GM19043 (cell line): ENCODE measurements around the gene GPR4.
"Not testable (repeated sequence)": the region's sequence is repeated elsewhere in the genome, so short reads cannot be mapped to it uniquely, and the experiment has no call there.

Experiments used
- ATAC-seq: cut with Tn5 transposase; IDR thresholded peaks from one replicate; pipeline ENCODE4 v1.9.1; 2021; ENCODE audit warnings: low read depth; ENCODE audit not compliant: unreplicated experiment

Gene GPR4

DNA sequence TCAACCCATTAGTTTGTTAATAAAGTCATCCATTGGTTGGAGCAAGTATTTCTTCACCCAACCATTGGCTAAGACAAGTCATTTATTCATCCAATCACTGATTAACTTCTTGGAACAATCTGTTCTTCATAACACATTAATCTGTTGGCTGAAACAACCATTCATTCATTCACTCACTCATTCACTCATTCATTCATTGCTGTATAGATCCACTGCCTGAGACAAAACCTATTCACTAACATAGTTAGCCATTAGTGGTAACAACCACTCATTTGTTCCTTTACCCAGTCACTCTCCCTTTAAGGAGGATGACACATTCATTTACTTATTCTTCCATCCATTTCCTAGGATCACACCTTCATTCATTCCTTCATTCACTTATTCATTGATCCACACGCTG lies 22.0 kb upstream of the GPR4 start:
- ATAC-seq: no peak

DNA sequence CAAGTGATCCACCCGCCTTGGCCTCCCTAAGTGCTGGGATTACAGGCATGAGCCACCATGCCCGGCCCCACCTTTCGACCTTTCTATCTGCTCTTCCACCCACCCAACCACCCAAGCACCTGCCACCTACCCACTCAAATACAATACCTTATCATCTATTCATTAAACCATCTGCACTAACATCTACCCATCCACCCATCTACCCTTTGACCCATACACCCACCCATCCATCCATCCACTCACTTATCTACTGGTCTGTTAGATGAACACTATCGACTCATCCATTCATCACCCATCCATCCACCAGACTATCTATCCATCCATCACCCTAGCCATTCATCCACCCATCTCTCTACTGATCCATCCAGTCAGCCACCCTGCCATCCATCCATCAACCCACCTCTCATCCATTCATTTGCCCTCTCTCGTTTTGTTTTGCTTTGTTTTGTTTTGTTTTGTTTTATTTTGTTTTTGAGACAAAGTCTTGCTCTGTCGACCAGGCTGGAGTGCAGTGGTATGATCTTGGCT lies 20.0 kb upstream of the GPR4 start:
- ATAC-seq: no peak

DNA sequence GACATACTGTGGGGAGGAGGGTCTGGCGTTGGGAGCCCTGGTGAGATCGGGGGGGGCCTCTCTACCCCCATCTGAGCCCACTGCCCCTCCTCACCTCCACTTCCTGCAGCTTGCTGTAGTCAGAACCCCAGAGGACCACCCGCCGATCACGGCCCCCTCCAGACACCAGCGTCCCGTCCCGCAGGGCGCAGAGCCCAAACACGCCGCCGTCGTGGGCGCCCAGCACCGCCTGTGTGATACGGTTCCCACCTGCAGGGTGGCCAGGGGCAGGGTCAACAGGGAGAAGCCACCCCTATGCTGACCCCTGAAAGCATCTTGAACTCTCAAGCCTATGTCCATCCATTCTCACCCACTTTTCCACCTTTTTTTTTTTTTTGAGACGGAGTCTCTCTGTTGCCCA lies 19.4 kb upstream of the GPR4 start:
- ATAC-seq: no peak

DNA sequence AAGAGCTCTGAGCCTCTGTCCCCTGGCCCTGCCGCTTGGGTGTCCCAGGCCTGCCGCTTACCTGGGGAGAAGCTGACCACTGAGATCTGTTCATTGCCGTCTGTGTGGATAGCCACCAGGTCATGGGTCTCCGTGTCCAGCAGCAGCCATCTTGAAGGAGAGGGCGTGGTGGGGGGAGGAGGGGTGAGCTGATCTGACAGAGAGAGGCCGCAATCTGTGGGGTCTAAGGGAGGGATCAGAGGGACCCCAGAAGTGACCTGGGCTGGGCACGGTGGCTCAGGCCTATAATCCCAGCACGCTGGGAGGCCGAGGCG lies 14.6 kb upstream of the GPR4 start:
- ATAC-seq: no peak

DNA sequence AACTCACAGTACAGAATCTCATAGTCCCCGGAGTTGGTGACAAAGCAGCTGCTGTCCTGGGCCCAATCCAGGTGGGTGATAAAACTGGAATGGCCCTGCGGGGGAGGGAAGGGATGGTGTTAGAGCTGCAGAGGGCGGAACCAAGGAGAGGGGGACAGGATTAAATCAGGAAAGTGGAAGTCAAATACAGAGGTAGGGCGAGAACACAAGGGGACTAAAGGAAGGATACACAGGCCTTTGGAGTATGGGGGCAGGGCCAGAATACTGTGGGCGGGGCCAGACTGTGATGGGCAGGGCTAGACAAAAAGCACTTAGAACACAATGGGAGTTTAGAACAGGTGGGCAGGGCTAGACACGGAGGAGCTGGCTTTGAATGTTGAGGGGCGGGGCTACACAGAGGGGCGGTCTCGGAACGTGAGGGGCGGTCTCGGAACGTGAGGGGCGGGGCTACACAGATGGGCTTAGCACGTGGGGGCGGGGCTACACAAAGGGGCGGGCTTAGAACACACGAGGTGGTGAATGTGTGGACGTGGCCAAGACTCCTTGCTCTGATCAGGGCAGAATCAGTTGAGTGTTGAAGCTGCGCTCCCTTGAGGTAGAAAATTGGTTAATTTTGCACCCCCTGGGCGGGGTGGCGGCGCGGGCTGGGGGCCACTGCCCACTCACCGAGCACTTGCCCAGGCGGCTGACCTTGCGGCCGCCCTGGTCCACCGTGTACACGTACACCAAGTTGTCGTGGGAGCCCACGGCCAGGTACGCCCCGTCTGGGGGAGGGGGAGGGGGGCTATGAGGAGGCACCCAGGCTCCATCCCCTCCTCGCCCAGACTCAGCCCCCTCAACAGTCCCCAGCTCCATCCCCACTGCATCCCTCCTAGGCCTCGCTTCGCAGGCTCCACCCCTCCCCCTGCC lies 14.0 kb upstream of the GPR4 start:
- ATAC-seq: no peak

DNA sequence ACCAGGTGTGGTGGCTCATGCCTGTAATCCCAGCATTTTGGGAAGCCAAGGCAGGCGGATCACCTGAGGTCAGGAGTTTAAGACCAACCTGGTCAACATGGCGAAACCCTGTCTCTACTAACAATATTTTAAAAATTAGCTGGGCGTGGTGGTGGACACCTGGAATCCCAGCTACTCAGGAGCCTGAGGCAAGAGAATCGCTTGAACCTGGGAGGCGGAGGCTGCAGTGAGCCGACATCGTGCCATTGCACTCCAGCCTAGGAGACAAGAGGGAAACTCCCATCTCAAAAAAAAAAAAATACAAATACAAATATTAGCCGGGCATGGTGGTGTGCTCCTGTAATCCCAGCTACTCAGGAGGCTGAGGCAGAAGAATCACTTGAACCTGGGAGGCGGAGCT lies 13.0 kb upstream of the GPR4 start:
- ATAC-seq: not testable (repeated sequence)

DNA sequence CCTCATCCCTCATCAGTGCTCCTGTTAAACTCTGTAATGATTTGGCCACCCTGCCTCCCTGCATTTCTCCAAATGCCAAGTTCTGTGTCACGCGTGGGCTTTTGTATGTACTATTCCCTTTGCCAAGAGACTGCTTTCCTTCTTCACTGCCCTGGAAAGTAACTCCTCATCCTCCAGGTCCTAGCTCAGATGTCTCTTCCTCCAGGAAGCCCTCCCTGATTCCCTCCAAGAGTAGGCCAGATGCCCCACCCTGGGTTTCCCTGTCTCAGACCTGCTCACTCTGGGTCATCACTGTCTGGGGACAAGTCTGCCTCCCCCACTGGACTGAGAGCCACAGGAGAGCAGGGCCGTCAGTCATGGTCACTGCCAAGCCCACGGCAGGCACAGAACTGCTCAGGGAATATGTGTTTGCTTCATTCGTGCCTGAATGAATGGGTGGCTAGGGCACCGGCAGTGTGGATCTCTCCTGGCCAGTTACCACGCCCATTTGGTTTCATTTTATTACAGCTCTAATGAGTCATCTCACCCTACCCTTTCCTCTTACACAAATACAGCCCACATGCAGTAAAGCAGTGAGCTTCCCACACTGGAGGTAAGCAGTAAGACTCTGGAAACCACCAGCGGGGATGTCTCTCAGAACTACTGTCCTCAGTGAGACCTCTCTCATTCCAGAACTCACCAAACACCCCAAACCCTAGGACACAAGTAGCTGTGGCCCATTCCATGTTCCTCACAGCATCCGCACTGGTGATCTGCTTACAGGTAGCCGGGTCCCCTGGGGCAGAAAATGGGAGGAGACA lies 12.1 kb upstream of the GPR4 start:
- no peak for ATAC-seq

DNA sequence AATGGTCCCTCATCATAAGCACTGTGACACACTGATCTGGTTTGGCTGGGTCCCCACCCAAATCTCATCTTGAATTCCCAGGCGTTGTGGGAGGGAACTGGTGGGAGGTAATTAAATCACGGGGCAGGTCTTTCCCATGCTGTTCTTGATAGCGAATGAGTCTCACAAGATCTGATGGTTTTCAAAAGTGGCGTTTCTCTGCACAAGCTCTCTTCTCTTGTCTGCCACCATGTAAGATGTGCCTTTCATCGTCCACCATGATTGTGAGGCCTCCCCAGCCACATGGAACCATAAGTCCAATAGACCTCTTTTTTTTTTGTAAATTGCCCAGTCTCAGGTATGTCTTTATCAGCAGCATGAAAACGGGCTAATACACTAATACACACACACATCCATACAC lies 6.9 kb upstream of the GPR4 start:
- no peak for ATAC-seq

DNA sequence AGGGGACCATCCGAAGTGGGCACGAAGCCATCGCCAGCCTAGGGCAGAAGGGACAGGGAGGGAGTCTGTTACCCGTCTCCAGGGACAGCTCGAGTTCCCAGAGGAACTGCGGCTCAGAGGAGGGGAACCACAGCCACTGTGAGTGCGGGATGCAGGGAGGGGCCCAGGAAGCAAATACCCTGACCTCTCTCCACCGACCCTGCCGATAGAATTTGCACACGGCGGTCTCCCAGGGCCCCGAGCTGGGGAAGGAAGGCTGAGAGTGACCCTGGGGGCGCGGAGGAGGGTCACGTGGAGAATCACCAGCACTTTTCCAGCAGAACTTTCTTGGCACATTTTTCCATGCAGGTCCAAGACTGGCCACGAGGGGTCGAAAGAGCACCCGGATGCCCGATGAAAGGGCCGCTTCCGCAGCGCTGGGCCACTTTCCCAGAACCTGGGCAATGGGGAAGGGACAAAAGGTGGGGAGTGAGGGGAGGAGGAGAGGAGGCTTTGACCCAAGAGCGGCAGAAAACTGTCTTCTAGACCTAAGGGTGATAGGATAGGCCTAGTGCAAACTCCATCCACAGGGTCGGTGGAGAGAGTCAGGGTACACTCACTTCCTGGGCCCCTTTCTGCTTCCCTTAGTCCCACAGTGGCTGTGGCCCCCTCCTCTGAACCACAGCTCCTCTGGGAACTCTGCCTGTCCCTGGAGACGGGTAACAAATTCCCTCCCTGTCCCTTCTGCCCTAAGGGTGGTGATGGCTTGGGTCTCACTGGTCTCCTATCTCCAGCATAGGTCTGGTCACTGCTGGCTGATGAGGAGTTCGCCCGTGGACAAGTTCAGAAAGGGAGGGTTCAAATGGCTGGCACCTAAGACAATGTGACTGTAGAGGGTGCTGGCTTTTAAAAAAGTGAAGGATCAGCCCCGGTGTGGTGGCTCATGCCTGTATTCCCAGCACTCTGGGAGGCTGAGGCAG lies 5.3 kb upstream of the GPR4 start:
- ATAC-seq: no peak

DNA sequence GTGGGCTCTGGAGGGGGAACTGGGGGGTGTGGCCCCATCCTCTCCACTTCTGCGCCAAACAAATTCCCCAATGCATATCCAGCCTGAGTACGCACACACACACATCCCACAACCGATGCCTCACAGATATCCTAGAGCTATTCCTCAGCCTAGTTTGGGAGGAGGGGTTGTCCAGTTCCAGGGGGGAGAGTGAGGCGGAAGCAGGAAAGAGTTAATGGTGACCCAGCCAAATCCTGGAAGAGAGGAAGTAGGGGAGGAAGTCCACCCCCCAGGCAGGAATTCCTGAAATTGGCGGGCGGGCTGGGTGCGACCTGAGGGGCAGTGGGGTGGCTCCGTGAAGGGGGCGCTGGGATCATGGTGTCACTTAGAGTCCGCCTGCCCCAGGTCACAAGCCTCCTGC lies 897 bp downstream of the GPR4 start:
- ATAC-seq: no peak

DNA sequence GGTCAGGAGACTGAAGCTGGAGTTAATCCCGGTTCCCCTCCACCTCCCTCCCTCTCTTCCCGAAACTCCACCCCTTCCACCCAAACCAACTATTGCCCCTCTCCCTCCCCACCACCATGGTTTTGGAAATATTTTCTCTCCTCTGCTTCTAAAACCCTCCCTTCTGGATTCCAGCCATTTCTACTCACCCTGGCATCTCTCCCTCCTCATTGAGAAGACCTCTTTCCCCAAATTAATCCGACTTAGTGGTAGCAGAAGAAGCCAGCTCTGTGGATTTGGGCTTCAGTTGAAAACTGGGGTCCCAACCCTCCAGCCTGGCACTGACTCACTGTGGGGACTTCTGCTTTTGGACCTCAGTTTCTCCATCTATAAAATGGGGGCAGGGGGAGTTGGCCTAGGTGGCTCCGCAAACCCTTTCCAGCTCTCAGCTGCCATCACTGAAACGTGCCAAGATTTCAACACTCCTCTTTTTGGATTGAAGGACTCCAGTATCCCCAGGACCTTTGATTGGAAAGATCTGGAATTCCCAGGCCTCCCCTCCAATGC lies 1.6 kb downstream of the GPR4 start:
- no peak for ATAC-seq

DNA sequence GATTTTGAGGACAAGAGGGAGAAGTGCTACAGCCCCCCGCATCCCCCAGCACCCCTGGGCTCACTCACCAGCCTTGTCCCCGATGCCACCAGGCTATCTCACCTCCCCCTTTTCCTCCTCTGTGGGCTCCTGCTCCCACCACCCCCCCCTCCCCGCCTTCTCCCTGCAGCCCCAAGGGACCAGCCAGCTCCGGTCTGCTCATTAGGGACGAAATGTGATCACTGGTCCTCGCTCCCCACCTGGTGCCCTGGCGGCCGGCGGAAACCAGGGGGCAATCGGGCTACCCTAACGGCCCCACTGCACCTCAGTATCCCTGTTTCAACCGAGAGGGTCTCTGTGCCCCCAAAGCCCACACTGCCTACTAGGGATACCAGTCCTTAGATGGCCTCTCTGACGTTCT lies 2.7 kb downstream of the GPR4 start:
- no peak for ATAC-seq

DNA sequence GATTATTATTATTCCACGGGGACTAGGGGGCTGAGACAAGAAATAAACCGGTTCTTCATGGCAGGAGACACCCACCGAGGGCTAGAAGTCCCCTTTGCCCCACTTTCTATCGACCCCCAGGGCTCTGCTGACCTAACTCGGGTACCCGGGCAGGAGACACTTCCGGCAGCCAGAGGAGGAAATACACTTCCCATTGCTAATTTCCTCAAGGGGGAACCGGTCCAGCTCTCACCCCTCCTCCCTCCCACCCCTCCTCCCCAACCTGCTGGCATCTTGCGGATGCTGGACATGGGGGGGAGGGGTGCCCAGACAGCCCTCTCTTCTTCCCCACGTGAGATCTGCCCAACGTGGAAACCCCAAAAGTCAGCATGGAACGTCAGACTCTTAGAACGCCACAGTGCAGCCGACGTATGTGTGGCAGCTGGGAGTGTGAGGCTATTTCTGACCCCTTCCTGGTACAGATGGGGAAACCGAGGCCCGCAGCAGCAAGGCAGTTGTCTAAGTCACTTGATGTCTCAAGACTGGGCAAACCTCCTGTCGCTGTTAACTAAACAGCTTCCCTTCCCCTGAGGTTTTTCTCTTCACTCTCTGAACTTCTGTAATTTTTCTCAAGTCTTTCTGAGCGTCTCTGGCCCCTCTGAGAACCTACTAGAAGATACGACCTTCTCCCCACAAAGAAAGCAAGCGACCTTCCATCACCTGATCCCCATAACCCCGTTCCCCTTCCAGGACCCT lies 3.6 kb downstream of the GPR4 start:
- no peak for ATAC-seq

DNA sequence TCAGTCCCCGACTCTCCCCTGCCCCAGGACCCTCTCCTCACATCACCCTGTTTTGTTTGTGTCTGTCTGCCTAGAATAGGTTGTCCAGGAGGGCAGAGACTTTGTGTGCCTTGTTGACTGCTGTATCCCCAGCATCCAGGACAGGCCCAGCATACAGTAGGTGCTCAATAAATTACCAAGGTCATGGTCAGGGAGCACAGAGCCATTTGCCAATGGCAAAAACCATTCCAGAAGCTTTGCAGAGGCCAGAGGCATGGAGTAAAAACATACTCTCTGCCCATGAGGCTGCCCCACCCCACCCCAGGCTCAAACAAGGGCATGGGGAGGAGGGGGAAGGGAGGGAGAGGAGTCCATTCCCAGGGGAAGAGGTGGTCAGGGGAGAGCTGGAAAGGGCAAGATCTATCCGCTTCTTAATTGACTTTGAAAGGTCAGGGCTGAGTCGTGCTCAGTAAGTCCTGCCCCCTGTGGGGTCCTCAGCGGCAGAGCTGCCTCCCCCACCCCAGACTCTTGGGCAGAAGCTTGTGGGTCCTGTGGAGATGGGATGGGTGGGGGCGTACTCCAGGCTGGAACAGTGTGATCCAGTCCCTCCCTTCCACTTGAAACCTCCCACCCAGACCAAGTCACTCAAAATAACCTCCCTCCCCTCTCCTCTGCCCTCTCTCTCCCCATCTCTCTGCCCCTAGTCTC lies 4.4 kb downstream of the GPR4 start:
- no peak for ATAC-seq

DNA sequence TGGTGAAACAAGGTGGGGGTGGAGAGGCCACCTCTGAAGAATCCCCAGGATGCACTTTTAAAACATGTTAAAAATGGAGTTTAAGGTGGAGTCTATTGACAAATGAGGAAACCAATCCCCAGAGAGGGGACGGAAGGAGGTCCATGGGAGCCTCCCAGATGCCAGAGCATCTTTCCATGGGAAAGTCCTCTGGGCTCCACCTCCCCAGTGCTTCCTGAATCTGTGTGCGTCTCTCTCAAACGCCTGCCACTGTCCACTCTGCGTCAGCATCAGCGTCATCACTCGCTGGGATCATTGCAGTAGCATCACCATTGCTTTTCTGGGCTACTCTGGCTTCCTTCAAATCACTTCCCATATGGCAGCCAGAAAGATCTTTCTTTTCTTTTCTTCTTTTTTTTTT lies 6.2 kb downstream of the GPR4 start:
- no peak for ATAC-seq

DNA sequence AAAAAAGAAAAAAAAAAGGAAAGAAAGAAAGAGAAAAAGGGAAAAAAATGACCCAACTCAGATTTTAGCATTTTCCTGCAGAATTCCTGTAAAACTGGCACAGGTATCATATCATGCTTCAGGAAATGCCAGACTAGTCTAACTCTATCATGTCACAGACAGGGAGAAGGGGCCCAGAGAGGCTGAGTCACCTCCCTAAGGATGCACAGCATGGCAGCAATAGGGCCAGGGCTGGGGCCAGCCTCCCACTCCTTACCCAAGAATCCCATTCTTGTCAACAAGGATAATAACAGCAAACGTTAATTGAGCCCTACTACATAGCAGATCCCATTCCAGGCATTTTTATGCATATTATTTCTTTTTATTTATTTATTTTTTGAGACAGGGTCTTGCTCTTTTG lies 8.5 kb downstream of the GPR4 start:
- ATAC-seq: no peak

DNA sequence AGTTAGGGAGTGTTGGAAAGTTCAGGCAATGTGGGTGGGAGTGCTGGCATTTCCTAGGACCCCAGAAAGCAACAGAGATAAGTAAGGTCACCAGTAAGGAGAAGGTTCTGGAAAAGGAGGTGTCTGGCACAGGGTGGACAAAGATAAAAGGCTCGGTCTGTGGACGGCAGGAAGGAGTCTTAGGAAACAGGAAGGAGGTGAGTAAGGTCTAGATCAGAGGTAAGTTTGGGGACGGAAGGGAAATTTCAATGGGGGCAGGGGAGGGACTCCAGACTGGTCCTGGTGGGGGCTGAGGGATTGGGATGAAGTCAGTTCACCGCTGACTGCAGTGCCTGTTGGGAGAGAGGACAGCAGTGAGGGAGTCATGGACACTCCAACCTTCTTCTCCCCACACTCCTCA lies 9.6 kb downstream of the GPR4 start:
- ATAC-seq: no peak

DNA sequence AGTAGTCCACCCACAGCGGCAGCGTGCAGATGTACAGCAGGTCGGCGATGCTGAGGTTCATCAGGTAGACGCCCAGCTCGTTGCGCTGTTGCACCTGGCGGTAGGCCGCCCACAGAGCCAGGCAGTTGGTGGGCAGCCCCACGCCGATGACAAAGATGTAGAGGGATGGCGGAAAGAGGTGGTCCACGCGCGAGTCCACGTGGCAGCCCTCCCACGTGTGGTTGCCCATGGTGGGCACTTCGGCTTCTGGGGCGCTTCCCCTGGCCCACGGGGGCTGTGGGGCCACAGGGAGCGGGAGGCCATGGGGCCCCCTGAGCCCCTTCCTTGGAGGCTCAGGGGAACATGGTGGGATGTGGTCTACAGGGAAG lies 10.4 kb downstream of the GPR4 start:
- ATAC-seq: no peak

DNA sequence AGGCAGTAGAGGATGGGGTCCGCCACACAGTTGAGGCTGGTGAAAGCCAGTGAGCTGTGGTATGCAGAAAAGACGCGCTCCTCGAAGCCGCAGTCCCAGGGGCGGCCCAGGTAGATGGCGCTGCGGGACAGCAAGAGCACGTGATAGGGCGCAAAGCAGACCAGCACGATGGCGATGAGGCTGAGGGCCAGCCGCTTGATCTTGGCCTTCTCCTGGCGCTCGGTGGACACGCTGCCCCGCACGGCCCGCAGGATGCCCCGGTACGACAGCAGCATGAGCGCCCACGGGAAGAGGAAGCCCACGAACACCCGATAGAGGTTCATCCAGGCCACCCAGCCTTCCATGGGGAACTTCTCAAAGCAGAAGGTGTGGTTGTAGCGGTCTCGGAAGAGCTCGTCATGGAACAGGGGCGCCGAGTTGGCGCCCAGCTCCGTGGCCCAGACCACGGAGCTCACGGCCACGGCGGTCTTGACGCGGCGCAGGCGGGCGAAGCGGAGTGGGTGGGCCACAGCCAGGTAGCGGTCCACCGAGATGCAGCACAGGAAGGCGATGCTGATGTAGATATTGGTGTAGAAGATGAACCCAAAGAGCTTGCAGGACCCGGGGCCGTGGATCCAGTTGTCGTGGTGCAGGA lies 10.9 kb downstream of the GPR4 start:
- no peak for ATAC-seq
